Tibial artery (tissue), 4 donors: ENCODE data around the gene KCND1.

Experiments
- DNase-seq, 2 donors: peaks; one replicate each; pipeline ENCODE4 v3.0.0-alpha.2; 2019
- H3K27ac ChIP-seq, 2 donors: fragments of 200-600 bp; sonication (generic) in 1 of 2; 1 replicate in 1 of 2; 2 replicates in 1 of 2; pipeline ENCODE4 v1.5.1; 2018 to 2019; ENCODE audit warnings: mild to moderate bottlenecking in 1 of 2
- H3K27me3 ChIP-seq, 2 donors: fragments of 200-600 bp; sonication (generic) in 1 of 2; one replicate each; pipeline versions ENCODE4 v1.5.1 to v1.6.0; 2016 to 2019
- H3K36me3 ChIP-seq, 3 donors: fragments of 200-600 bp; sonication (generic) in 2 of 3; one replicate each; pipeline ENCODE4 v1.5.1; 2016 to 2019; ENCODE audit warnings: mild to moderate bottlenecking in 2 of 3
- H3K4me1 ChIP-seq, 4 donors: fragments of 200-600 bp; sonication (generic) in 2 of 4; 1 replicate in 3 of 4; 2 replicates in 1 of 4; pipeline ENCODE4 v1.5.1; 2016 to 2019
- H3K4me3 ChIP-seq, 2 donors: fragments of 200-600 bp; sonication (generic) in 1 of 2; 1 replicate in 1 of 2; 2 replicates in 1 of 2; pipeline ENCODE4 v1.5.1; 2018 to 2019; ENCODE audit warnings: mild to moderate bottlenecking in 2 of 2
- H3K9me3 ChIP-seq, 3 donors: fragments of 200-600 bp; sonication (generic) in 1 of 3; one replicate each; pipeline ENCODE4 v1.5.1; 2016 to 2019
- CTCF ChIP-seq, 2 experiments: fragments of 200-600 bp in 1 of 2; fragments of 450-650 bp in 1 of 2; IDR thresholded peaks; one replicate each; pipeline ENCODE4 v1.5.1; 2017 to 2019; ENCODE audit warnings: antibody characterized with exemption in 2 of 2, mild to moderate bottlenecking in 1 of 2, moderate library complexity in 1 of 2
- intact Hi-C: fragments of 100-400 bp; cut with DNase I; formaldehyde crosslinking; loops from one replicate; pipeline ENCODE4 v1.15.0; 2023; ENCODE audit warnings: low total_unique reads

The KCND1 gene

DNA sequence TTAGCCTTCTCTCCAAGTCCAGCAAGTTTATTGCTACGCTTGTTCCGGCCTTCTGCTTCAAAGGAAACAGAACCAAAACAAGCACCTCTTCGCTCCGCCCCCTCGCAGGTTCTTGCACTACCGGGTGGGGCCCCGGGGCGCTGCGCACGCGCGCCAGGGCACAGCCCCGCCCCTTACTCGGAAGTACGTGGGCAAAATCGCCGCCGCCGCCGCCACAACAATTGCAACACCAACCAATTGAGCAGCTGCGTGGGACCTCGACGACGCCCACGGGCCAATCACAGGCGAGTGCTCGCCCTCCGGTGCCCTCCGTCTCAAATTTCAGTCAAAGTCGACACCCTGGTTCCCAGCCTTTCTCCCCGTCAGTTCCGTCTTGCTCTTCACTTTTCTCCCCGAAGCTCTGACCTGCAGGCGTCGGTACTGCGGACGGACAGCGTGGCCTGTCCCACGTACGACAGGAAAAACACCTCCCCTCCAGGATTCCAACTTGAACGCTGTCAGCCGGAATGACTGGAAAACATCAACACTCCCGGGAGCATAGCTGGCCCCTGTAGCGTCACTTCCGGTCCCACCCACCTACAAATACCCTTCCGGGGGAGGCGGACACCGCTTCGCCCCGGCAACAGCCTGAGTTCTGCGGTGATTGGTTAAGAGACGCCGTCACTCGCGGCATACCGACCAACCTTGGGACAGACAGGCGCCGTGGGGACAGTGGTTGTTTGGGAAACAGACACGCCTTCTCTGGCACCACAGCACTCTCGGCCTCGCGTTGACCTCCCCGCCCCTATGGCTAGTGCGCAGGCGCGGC, 13.6 kb downstream of the KCND1 start:
- peak; percentile 96 to 98 for DNase-seq
- H3K4me3 ChIP-seq: peak overlapping the region; percentile 79
- no peak for TF ChIP-seq CTCF (IDR thresholded peaks at IDR 0.05)
- peaks cover 0 to 41% (median 12%) of the 10 kb centered on the region in 4 donors for H3K4me1 ChIP-seq
- no peaks in the 10 kb centered on the region for H3K9me3 ChIP-seq
- intact Hi-C loops: no loop called here
- no peaks in the 10 kb centered on the region for H3K27me3 ChIP-seq
- no peaks in the 10 kb centered on the region for H3K36me3 ChIP-seq
- peak overlapping the region; percentile 88 to 89 for H3K27ac ChIP-seq

- Histone ChIP-seq H3K4me3 (peak within 1 kb of the TSS; percentile 79), H3K4me1 (peaks cover 0 to 46% (median 14%) of the 10 kb centered on the region in 4 donors), H3K27ac (peak within 1 kb of the TSS; percentile 88 to 89), H3K36me3 (no peaks in the 10 kb centered on the region), H3K27me3 (no peaks in the 10 kb centered on the region), H3K9me3 (no peaks in the 10 kb centered on the region)
- TF ChIP-seq CTCF (IDR thresholded peaks at IDR 0.05): no peak
- intact Hi-C loops: no loop called here
- DNase-seq: peak; percentile 47 to 79
Observed at GRCh38 chrX:48957477-48957826, 14.2 kb downstream of the KCND1 start, which contains the start of gene OTUD5. Gene OTUD5 (minus strand): TSS chrX:48957607. CDS start chrX:48957570, 37 bp downstream.

DNA sequence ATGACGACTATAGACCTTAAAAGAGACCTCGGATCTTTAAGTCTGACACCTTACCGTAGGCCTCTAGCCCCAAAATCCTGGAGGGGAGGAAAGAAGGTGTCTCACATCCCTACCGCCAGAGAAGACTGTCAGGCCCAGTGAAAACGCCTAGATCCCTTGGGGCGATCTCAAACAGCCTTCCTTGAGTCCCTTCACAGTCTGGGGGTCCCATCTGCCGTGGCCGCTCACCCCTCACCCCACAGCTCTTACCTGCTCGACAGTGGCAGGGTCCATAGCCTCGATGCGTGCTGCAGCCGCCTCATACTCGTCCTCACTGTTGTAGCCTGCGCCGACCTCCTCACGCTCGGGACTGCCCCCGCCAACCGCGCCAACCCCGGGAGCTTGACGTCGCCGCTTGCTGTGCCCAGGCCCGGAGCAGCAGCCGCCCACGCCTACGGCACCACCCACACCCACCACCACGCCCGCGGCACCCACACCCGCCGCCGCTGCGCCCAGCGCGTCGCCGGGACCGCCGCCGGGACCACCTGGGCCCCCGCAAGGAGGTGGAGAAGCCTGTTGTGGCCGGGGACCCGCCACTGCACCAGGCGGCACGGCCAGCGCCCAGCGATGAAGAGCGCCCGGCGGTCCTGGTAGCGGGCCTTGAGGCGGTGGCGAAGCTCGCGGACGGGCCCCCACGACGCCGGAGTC, 14.8 kb downstream of the KCND1 start:
- peaks cover 0 to 51% (median 14%) of the 10 kb centered on the region in 4 donors for H3K4me1 ChIP-seq
- TF ChIP-seq CTCF (IDR thresholded peaks at IDR 0.05): no peak
- H3K36me3 ChIP-seq: no peaks in the 10 kb centered on the region
- intact Hi-C loops: no loop called here
- peak overlapping the region; percentile 79 for H3K4me3 ChIP-seq
- peak in 1 of 2 donors; percentile 68 for DNase-seq
- H3K9me3 ChIP-seq: no peaks in the 10 kb centered on the region
- no peaks in the 10 kb centered on the region for H3K27me3 ChIP-seq
- peak overlapping the region; percentile 88 for H3K27ac ChIP-seq

DNA sequence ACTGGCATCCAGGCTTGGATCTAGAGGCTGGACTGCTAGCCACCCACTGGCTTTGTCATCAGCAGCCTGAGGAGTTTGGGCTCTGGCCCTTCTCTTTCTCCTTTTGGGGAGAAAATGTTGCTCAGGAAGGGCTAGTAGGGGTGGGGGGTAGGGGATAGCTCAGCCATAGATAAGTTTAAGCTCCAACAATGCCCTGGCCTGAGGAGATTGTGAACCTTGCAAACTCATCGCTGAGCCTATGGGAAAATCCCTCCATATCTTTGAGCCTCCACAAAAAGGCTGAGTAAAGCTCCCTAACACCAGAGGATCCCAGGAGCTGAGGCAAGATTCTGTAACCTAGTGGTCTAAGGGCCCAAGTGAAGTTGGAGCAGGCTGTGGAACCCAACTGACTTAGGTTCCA, 23.1 kb downstream of the KCND1 start:
- Histone ChIP-seq H3K27ac (no peak overlapping the region), H3K9me3 (no peaks in the 10 kb centered on the region), H3K27me3 (no peaks in the 10 kb centered on the region), H3K36me3 (peaks cover 0 to 5% (median 0%) of the 10 kb centered on the region in 3 donors), H3K4me3 (no peak overlapping the region), H3K4me1 (peaks cover 0 to 23% (median 4%) of the 10 kb centered on the region in 4 donors)
- intact Hi-C loops: no loop called here
- no peak for TF ChIP-seq CTCF (IDR thresholded peaks at IDR 0.05)
- no peak for DNase-seq

DNA sequence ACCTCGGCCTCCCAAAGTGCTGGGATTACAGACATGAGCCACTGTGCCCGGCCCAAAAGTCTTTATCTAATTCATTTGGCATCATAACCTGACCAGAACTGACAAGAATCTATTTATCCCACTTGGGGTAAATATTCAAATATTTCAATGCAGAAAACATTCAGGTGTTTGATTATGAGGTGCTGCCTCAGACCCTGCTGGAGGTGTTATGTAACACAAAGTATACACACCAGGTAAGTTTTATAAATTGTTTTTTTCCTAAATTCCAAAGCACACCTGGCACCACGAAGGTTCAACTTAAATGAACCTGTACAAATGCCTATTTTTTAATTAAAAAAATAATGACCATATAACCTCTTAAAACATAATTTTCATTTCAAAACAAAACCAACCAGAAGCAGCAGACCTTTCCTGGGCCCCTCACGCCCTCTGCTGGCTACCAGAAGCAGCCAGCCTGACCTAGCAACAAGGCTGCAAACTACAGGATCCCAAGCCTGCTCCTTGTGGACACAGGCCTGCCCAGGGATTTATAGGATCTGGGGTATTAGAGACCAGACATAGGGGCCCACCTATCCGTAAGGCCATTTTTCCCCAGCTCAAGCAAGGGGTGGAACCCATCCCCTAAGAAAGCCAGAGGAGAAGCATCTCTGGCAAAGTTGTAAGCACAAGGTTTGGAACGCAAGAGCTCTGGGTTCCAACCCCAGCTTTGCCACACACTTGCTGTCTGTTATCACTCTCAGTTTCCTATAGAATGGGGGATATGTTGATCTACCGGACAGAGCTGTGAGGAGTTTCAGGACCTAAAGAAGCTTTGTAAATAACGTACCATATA, 25.9 kb downstream of the KCND1 start:
- H3K36me3 ChIP-seq: peaks cover 0 to 24% (median 0%) of the 10 kb centered on the region in 3 donors
- H3K4me1 ChIP-seq: peaks cover 0 to 9% (median 0%) of the 10 kb centered on the region in 4 donors
- TF ChIP-seq CTCF (IDR thresholded peaks at IDR 0.05): peak; percentile 47 to 53
- DNase-seq: no peak
- H3K27me3 ChIP-seq: no peaks in the 10 kb centered on the region
- no peak overlapping the region for H3K27ac ChIP-seq
- no peak overlapping the region for H3K4me3 ChIP-seq
- no peaks in the 10 kb centered on the region for H3K9me3 ChIP-seq
- intact Hi-C loops: no loop called here
